HepG2 (cell line): ENCODE results near the gene NET1. TPM values are rescaled to one million over a fixed set of nuclear protein-coding genes. Genes with fewer than 3 reads are reported as not detected.
A peak's percentile ranks its signal among the peaks of the same experiment; 100 is the strongest.

ENCODE experiments used
- ATAC-seq: fragments of 200-7000 bp; cut with Tn5 transposase; 3 replicates; pipeline ENCODE4 v1.9.1; 2020; ENCODE audit warnings: mild to moderate bottlenecking, moderate library complexity
- BruUV-seq: library from RNA; stranded (reverse); fragments of 400-500 nt; replicated peaks from 2 replicates; lab custom pipeline; 2021; lab: Mats Ljungman, UMichigan
- CTCF ChIA-PET: fragments of 300-600 bp; formaldehyde crosslinking; extraction: SDS; loops from one replicate; lab custom pipeline; 2021; ENCODE audit warnings: low total read pairs, inconsistent platforms, low intra/inter-chr PET ratio; lab: Yijun Ruan, JAX
- POLR2A ChIA-PET: fragments of 350-600 bp; sonication (Branson Sonifier 250); formaldehyde crosslinking; loops from one replicate; lab custom pipeline; 2020; ENCODE audit warnings: antibody characterized with exemption, inconsistent platforms; lab: Yijun Ruan, JAX
- DNase-seq: peaks from one replicate; pipeline ENCODE4 v3.0.0-alpha.2; 2015; ENCODE audit warnings: low spot score
- FAIRE-seq: peaks from 3 replicates; lab custom pipeline; 2011; peaks lifted over from hg19 to GRCh38; lab: Jason Lieb, UNC
- H2AFZ ChIP-seq: one replicate; pipeline ENCODE4 v1.6.1; 2011; ENCODE audit warnings: low read length, inconsistent platforms
- H3K27ac ChIP-seq: fragments of 300-600 bp; 3 replicates; pipeline ENCODE4 v1.8.0; 2011; ENCODE audit warnings: mixed run types, mild to moderate bottlenecking, mixed read lengths, low read length, inconsistent platforms; ENCODE audit not compliant: insufficient read depth; ENCODE audit errors: extremely low read length
- H3K27me3 ChIP-seq, 2 experiments: fragments of 200-600 bp in 1 of 2; 2 replicates in 1 of 2; 3 replicates in 1 of 2; pipeline versions ENCODE4 v1.6.0 to v1.8.0; 2011; ENCODE audit warnings: low read length in 2 of 2, mild to moderate bottlenecking in 2 of 2, moderate library complexity in 2 of 2, inconsistent platforms in 1 of 2; ENCODE audit not compliant: insufficient read depth in 2 of 2, control insufficient read depth in 1 of 2
- H3K36me3 ChIP-seq, 2 experiments: fragments of 200-600 bp in 1 of 2; replicated peaks in 1 of 2; 2 replicates in 1 of 2; 3 replicates in 1 of 2; pipeline versions ENCODE4 v1.5.1 to v1.8.0; 2011; ENCODE audit warnings: low read length in 2 of 2, inconsistent platforms in 1 of 2; ENCODE audit not compliant: insufficient read depth in 2 of 2, control insufficient read depth in 1 of 2
- H3K4me1 ChIP-seq: 2 replicates; pipeline ENCODE4 v1.5.1; 2012; ENCODE audit warnings: low read length, inconsistent platforms; ENCODE audit not compliant: insufficient read depth
- H3K4me2 ChIP-seq: 2 replicates; pipeline ENCODE4 v1.6.0; 2011; ENCODE audit warnings: low read depth, low read length, inconsistent platforms
- H3K4me3 ChIP-seq, 3 experiments: fragments of 200-600 bp in 1 of 3; sonication (generic), shearing (Covaris generic) in 1 of 3; replicated peaks in 1 of 3; 2 replicates each; pipeline ENCODE4 v1.5.1; 2011 to 2016; ENCODE audit warnings: low read length in 3 of 3, inconsistent platforms in 2 of 3, low read depth in 2 of 3, mild to moderate bottlenecking in 2 of 3, control low read depth in 1 of 3, mixed read lengths in 1 of 3; ENCODE audit not compliant: insufficient read depth in 1 of 3
- H3K79me2 ChIP-seq: one replicate; pipeline ENCODE4 v1.6.1; 2011; ENCODE audit warnings: low read length, inconsistent platforms; ENCODE audit not compliant: insufficient read depth
- H3K9ac ChIP-seq: 2 replicates; pipeline ENCODE4 v1.6.0; 2011; ENCODE audit warnings: mild to moderate bottlenecking, low read depth, low read length, inconsistent platforms; ENCODE audit not compliant: insufficient read depth
- H3K9me3 ChIP-seq: 2 replicates; pipeline ENCODE4 v1.5.1; 2012; ENCODE audit warnings: mild to moderate bottlenecking, low read length
- H4K20me1 ChIP-seq: 2 replicates; pipeline ENCODE4 v1.6.0; 2011; ENCODE audit warnings: inconsistent platforms, mild to moderate bottlenecking, low read length, moderate library complexity; ENCODE audit not compliant: insufficient read depth
- AHR ChIP-seq: IDR thresholded peaks from 2 replicates; pipeline ENCODE4 v1.6.1; 2018; ENCODE audit warnings: missing genetic modification reagents, missing compliant biosample characterization
- CEBPG ChIP-seq: IDR thresholded peaks from 2 replicates; pipeline ENCODE4 v1.6.1; 2016
- FOSL2 ChIP-seq: sonication (generic); formaldehyde crosslinking; IDR thresholded peaks from 2 replicates; pipeline ENCODE4 v1.4.0; 2020; ENCODE audit warnings: missing genetic modification reagents
- GABPA ChIP-seq, 2 experiments: IDR thresholded peaks; 2 replicates each; pipeline ENCODE4 v1.6.1; 2011 to 2016; ENCODE audit warnings: low read depth in 2 of 2, low read length in 1 of 2, missing biosample characterization in 1 of 2, missing genetic modification characterization in 1 of 2
- PPARG ChIP-seq: conservative IDR thresholded peaks from 2 replicates; pipeline ENCODE4 v1.6.1; 2016; ENCODE audit warnings: missing biosample characterization, missing genetic modification reagents
- WGBS: methylation state at CpG from one replicate; pipeline ENCODE4 v1.1.6; 2017; ENCODE audit warnings: low lambda C conversion rate; 5-methylcytosine and 5-hydroxymethylcytosine counted together
- in situ Hi-C: cut with HindIII; loops from 2 replicates; pipeline ENCODE4 v1.10.0; 2017; ENCODE audit warnings: low pct_unique_long_range_greater_than_20kb; ENCODE audit not compliant: extremely low pct_ligation_motif_present
- intact Hi-C: fragments of 100-400 bp; cut with micrococcal nuclease; formaldehyde crosslinking; loops from one replicate; pipeline ENCODE4 v1.10.0; 2022; ENCODE audit not compliant: unreplicated experiment
- polyA plus RNA-seq, 8 experiments: library from polyadenylated mRNA; depleted of rRNA in 3 of 8; stranded (reverse) in 7 of 8; unstranded in 1 of 8; fragments of >200 nt; fragmentation: Illumina TruSeq in 4 of 8; extraction: Trizol in 4 of 8; gene quantifications; 2 replicates each; pipeline versions ENCODE4 v1.2.1 to v1.2.3, GENCODE V29; 2011 to 2016; ENCODE audit warnings: low read depth in 4 of 8, missing spikeins in 1 of 8, mixed read lengths in 1 of 8; ENCODE audit not compliant: insufficient read depth in 1 of 8
- total RNA-seq, 5 experiments: library from RNA; depleted of rRNA; stranded (reverse); fragments of >200 nt; fragmentation: Illumina TruSeq; extraction: Trizol; gene quantifications; 2 replicates each; pipeline ENCODE4 v1.2.3, GENCODE V29; 2016; ENCODE audit warnings: low read depth in 1 of 5
- TF ChIP-seq, protein P1 (sequence below): sonication (generic); formaldehyde crosslinking; IDR thresholded peaks from 2 replicates; pipeline ENCODE4 v1.5.1; 2020; ENCODE audit warnings: mild to moderate bottlenecking, missing genetic modification reagents, moderate library complexity
- TF ChIP-seq, protein P2 (sequence below): sonication (generic); formaldehyde crosslinking; IDR thresholded peaks from 2 replicates; pipeline ENCODE4 v1.4.0; 2020; ENCODE audit warnings: mild to moderate bottlenecking, missing genetic modification reagents, borderline replicate concordance
- TF ChIP-seq, protein P3 (sequence below): sonication (generic); formaldehyde crosslinking; IDR thresholded peaks from 2 replicates; pipeline ENCODE4 v1.4.0; 2020; ENCODE audit warnings: missing genetic modification reagents

The NET1 gene
- total and polyA plus RNA-seq, 2 of the 13 experiments (the other 11 are each of a cell fraction or from before 2014, with no cell fraction given): 48.1 to 65.8 TPM

DNA sequence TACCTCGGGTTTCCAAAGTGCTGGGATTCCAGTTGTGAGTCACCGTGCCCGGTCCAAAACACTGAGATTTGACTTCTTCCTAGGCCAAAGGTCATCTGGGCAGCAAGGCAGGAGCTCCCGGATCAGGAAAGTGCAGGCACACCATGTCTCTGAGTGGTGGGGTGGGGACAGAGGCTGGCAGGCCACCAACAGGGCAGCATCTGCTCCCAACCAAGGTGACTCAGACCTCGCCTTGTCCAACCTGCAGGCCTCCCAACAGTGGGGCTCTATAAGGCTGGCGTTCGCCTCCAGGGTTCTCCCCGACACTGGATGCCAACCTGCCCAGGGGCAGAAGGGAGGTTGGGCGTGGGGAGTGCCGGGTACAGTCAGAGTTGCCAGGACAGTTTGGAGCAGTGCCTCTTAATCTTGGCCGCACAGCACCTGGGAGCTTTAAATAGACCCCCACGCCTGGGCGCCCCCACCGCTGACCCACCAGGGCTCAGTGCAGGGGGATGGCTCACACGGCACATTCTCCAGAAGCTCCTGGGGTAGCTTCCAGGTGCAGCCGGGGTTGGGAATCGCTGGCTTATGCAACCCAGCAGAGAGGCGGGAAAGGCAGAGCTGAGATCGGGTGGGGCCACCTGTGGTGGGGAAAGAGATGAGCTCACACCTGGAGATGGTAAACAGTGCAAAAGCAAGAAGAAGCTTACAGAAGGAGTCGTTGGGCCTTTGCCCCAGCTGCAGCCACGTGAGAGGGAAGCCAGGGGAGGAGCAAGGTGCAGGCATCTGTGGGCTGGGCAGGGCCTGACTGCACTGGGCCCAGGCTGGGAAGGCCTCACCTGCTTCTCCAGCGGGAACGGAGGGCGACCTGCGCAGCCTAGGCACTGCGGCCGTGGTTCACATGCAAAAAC, 76.2 kb downstream of the NET1 start:
- H3K9ac ChIP-seq: no peak overlapping the region
- peak; percentile 39 for ATAC-seq
- peaks cover 2 to 37% of the 10 kb centered on the region in 2 experiments; a peak in 3 of 5 replicates for H3K27me3 ChIP-seq
- peaks cover 11% of the 10 kb centered on the region; the same call in 1 of the 2 replicates for H3K9me3 ChIP-seq
- peak overlapping the region; percentile 41; the same call in 1 of the 2 replicates for H3K4me2 ChIP-seq
- peaks cover 50% of the 10 kb centered on the region for H3K4me1 ChIP-seq
- no peaks in the 10 kb centered on the region for H3K79me2 ChIP-seq
- ChIA-PET CTCF (no interaction called here), POLR2A (interaction anchor here (0.6 to 2.0 kb wide), 4 partner anchors 27 to 66 kb away, joined by 3 to 7 read pairs (median 4); no protein-coding TSS in a partner anchor)
- H3K27ac ChIP-seq: no peak overlapping the region
- no peak overlapping the region for H2AFZ ChIP-seq
- FAIRE-seq: no peak
- no peak for DNase-seq
- intact Hi-C loops: no loop called here
- 50% methylated on average over 23 of the region's 27 CpGs for WGBS
- in situ Hi-C loops: no loop called here
- H3K4me3 ChIP-seq: peak overlapping the region in 1 of 3 experiments; percentile 1; a peak in 1 of 6 replicates
- no peaks in the 10 kb centered on the region for H3K36me3 ChIP-seq
- H4K20me1 ChIP-seq: no peaks in the 10 kb centered on the region
- no TSS peak for BruUV-seq
- TF ChIP-seq, protein P1, sequence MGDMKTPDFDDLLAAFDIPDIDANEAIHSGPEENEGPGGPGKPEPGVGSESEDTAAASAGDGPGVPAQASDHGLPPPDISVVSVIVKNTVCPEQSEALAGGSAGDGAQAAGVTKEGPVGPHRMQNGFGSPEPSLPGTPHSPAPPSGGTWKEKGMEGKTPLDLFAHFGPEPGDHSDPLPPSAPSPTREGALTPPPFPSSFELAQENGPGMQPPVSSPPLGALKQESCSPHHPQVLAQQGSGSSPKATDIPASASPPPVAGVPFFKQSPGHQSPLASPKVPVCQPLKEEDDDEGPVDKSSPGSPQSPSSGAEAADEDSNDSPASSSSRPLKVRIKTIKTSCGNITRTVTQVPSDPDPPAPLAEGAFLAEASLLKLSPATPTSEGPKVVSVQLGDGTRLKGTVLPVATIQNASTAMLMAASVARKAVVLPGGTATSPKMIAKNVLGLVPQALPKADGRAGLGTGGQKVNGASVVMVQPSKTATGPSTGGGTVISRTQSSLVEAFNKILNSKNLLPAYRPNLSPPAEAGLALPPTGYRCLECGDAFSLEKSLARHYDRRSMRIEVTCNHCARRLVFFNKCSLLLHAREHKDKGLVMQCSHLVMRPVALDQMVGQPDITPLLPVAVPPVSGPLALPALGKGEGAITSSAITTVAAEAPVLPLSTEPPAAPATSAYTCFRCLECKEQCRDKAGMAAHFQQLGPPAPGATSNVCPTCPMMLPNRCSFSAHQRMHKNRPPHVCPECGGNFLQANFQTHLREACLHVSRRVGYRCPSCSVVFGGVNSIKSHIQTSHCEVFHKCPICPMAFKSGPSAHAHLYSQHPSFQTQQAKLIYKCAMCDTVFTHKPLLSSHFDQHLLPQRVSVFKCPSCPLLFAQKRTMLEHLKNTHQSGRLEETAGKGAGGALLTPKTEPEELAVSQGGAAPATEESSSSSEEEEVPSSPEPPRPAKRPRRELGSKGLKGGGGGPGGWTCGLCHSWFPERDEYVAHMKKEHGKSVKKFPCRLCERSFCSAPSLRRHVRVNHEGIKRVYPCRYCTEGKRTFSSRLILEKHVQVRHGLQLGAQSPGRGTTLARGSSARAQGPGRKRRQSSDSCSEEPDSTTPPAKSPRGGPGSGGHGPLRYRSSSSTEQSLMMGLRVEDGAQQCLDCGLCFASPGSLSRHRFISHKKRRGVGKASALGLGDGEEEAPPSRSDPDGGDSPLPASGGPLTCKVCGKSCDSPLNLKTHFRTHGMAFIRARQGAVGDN (CRISPR knock-in tag): peak; percentile 47
- TF ChIP-seq, protein P2, sequence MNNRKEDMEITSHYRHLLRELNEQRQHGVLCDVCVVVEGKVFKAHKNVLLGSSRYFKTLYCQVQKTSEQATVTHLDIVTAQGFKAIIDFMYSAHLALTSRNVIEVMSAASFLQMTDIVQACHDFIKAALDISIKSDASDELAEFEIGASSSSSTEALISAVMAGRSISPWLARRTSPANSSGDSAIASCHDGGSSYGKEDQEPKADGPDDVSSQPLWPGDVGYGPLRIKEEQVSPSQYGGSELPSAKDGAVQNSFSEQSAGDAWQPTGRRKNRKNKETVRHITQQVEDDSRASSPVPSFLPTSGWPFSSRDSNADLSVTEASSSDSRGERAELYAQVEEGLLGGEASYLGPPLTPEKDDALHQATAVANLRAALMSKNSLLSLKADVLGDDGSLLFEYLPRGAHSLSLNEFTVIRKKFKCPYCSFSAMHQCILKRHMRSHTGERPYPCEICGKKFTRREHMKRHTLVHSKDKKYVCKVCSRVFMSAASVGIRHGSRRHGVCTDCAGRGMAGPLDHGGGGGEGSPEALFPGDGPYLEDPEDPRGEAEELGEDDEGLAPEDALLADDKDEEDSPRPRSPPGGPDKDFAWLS (CRISPR knock-in tag): no peak
- TF ChIP-seq PPARG (no peak), AHR (CRISPR knock-in tag) (no peak), GABPA (IDR thresholded peaks at IDR 0.05; ENCODE audit: low read depth, low read length) (no peak), GABPA (CRISPR knock-in tag; IDR thresholded peaks at IDR 0.05; ENCODE audit: low read depth) (peak; percentile 23; the same call in 1 of the 2 replicates), FOSL2 (CRISPR knock-in tag) (peak; percentile 60), CEBPG (CRISPR knock-in tag) (0 out of 2 replicates have a peak, but pooled peaks have one; percentile 15)
- TF ChIP-seq, protein P3, sequence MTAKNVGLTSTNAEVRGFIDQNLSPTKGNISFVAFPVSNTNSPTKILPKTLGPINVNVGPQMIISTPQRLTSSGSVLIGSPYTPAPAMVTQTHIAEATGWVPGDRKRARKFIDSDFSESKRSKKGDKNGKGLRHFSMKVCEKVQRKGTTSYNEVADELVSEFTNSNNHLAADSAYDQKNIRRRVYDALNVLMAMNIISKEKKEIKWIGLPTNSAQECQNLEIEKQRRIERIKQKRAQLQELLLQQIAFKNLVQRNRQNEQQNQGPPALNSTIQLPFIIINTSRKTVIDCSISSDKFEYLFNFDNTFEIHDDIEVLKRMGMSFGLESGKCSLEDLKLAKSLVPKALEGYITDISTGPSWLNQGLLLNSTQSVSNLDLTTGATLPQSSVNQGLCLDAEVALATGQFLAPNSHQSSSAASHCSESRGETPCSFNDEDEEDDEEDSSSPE (CRISPR knock-in tag): peak; percentile 42; the same call in 1 of the 2 replicates
